GM19395 (cell line): ENCODE data around the gene PARVA.

ENCODE experiments used
- ATAC-seq: cut with Tn5 transposase; IDR thresholded peaks from one replicate; pipeline ENCODE4 v1.9.1; 2021; ENCODE audit warnings: mild to moderate bottlenecking, moderate library complexity; ENCODE audit not compliant: unreplicated experiment

The PARVA gene

GRCh38 chr11:12524865-12525264, 147.5 kb downstream of the PARVA start:
- no peak for ATAC-seq

- ATAC-seq, result no peak
Observed at GRCh38 chr11:12525466-12526055, 148.2 kb downstream of the PARVA start.

- ATAC-seq, result no peak
Observed at GRCh38 chr11:12526789-12527188, 149.4 kb downstream of the PARVA start.

- no peak for ATAC-seq
Observed at GRCh38 chr11:12528487-12528886, 151.1 kb downstream of the PARVA start.

GRCh38 chr11:12529041-12529440, 151.7 kb downstream of the PARVA start:
- ATAC-seq, result no peak

GRCh38 chr11:12529793-12530192, 152.4 kb downstream of the PARVA start:
- no peak for ATAC-seq

GRCh38 chr11:12531020-12531419, 153.6 kb downstream of the PARVA start:
- no peak for ATAC-seq

- ATAC-seq, result no peak
Observed at GRCh38 chr11:12531681-12532080, 154.3 kb downstream of the PARVA start.

- ATAC-seq, result no peak
Observed at GRCh38 chr11:12532580-12532979, 155.2 kb downstream of the PARVA start.

- ATAC-seq, result no peak
Observed at GRCh38 chr11:12534549-12534948, 157.2 kb downstream of the PARVA start.

GRCh38 chr11:12535321-12535720, 157.9 kb downstream of the PARVA start:
- ATAC-seq, result no peak

GRCh38 chr11:12536566-12536965, 159.2 kb downstream of the PARVA start:
- no peak for ATAC-seq

GRCh38 chr11:12537778-12538401, 160.5 kb downstream of the PARVA start:
- no peak for ATAC-seq

GRCh38 chr11:12538889-12539421, 161.6 kb downstream of the PARVA start:
- ATAC-seq, result no peak

GRCh38 chr11:12539572-12539971, 162.2 kb downstream of the PARVA start:
- ATAC-seq, result no peak

GRCh38 chr11:12540075-12540680, 162.8 kb downstream of the PARVA start:
- ATAC-seq, result no peak

- no peak for ATAC-seq
Observed at GRCh38 chr11:12540913-12541582, 163.7 kb downstream of the PARVA start.

GRCh38 chr11:12541583-12542151, 164.3 kb downstream of the PARVA start:
- ATAC-seq, result no peak

GRCh38 chr11:12542186-12542935, 165.0 kb downstream of the PARVA start:
- no peak for ATAC-seq

- ATAC-seq, result no peak
Observed at GRCh38 chr11:12543596-12544415, 166.4 kb downstream of the PARVA start.
